Measurements from ENCODE around the gene LIPC.

Gene LIPC

DNA sequence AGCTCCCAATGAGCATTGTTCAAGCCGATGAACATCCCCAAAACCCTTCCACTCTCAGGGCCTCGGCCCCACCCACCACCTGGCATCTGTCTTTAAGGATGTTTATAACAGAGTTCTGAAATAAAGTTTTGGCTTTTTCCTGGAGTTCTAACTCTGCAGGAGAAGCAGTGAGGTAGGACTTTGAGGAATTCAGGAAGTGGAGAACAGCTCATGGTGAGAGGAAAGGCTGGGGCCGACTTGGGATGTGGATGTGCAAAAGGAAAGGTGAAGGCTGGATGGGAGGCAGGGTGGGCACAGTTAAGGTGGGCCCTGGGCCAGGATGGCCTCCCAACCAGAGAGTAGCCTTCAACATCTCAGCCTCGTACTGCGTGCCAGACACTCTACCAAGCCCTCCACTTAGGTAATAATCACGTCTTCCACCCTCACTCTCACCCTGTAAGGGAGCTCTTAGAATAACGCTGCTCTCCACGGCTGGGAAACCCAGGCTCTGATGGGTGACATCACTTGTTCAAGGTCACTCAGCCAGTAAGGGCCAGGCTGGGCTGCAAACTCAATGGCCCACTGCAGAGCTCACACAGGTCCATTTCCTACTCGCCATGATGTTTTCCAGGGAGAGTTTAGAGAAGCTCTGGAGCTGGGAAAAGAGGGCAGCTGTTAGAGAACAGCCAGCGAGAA, 28.5 kb downstream of the LIPC start:
- no peak for DNase-seq

DNA sequence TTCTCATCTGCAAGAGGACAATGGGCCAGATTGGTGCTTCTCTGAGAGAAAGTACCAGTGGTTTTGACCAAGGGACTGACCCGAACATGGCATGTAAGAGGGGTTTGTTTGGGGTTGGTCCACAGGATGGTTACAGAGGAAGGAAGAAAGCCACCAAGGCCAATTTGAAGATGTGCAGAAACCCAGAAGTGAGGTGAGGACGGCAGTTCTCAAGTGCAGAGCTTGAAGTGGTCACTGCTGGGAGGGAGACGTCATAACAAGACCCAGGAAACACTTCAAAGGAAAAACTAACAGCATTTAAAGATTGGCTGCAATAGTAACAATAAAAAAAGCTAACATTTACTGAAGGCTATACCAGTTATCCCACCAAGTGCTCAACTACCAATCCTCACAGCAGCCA, 29.1 kb downstream of the LIPC start:
- no peak for DNase-seq

DNA sequence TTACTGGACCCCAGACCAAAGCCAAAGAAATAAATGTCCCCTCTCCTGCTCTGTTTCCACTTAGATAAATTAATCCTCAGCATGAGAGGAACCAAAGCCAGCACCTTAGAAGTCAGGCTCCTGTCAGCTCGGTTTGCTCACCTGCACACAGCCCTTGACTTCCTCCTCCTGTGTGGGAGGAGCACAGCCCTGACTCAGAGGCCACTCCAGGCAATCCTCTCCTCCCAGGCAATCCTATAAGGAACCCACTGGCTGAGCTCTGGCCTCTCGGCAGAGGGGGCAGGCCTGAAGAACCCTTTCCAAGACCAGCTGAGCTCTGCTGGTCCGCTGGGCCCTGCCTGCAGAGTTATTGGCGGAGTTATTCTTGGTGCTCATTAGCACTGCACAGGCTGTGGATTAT, 30.8 kb downstream of the LIPC start:
- DNase-seq = no peak

DNA sequence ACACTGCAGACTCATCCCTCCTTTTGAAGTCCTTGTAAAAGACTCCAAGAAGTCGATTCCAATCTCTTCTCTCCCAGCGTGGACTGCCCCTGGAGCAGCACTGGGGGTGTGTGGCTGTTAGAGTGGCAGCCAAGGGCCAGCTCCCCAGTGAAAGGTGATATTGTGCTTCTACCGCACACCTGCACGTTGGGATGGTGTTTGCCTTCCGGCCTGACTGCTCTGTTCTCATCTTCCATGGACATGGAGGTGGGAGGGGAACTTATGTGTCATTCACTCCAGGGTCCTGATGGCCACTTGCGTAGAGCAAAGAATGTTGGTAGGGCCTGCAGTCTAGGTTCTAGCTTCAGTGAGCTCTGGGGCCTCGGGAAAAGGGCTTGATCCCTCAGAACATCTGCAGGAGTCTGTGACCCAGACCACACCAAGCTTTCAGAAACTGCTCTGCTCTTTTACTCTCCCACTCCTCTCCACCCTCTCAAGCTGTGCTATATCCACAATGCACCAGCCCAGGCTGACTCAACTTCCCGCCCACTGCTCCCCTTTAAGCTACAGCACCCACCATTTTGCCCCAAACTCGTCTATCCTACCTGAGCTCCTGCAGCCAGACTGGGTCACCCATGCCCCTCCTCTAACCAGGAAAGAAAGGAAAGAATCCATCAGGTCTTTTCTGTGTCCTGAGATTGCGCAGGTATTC, 31.3 kb downstream of the LIPC start:
- peak; percentile 15 for DNase-seq

DNA sequence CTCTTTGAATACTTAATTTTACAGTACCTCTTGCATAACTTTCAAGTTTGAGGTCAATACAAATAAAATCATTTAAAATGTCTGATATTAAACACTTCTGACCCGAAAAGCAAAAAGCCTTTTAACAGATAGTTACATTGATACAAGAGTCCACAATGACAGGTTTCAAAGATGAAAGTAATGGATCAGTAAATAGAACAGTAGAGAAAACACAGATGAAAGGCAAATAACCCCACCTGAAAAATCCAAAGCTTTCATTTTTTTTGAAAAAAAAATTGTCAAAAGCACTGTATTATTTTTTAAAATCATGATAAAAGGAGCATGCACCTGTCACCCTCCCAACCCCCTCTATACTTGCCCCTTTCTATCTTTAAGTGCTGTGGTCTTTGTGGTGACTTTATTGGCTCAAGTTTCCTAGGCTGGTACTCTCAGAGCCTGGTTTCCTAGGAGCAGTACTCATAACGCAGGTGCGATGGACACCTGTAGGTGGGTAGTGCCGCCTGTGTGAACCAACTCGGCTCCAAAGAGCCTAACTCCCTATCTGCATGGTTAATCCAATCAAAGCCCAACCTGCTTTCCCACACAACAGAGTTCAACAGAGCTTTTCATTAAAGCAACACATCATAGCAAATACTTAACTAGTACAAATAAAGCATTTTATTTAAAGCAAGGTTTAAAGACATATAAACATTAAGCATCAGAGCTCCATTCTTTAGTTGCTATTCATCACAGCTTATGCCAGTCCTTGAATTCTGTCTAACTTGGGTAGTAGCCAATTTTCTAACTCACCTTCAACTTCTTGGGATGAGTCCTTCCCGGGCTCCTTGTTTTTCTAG, 32.2 kb downstream of the LIPC start:
- peak; percentile 56 for DNase-seq

DNA sequence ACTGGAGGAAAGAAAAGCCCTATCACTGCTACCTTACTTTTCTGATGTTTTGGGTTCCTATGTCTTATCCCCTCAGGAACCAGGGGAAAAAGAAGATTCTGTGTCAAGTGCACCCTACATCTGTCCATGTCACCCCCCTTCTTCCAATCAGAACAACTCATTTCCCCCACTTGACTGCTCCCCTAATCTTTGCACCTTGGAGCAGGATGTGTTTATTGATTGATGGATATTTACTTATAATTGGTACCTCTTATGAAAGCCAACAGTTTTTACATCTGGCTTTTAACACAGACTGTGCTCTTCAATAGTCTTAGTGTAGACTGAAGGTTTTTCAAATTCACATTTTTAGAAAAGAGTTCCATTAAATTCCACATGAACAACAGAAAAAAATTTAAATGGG, 33.3 kb downstream of the LIPC start:
- no peak for DNase-seq

DNA sequence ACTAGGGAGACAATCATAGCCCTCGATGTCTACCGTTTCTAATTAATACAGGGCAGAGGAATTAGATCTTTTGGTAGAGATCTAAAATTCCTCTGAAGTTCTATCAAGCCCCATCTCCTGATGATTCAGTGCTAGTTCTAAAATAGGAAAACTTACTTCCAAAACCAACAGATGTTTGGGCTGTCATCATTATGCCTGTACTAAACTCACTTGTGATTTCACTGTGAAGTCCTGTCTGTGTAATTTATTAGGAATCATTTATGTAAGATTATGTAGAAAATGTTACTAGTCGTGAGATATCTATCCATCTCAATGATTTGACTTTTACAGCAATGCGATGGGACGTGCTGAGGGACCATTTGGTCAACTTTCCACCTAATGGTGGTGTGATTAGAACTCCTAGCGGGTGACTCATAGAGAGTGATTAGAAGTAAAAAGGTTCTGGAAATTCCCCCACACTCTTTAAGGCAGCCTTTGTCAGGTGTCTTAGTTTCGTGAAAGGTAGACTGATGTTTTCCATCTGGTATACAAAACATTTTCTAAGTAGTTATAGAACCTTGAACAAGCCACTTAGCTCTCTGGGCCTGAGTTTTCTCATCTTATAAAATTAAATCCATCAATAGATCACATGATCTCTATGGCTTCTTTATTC, 34.2 kb downstream of the LIPC start:
- no peak for DNase-seq

DNA sequence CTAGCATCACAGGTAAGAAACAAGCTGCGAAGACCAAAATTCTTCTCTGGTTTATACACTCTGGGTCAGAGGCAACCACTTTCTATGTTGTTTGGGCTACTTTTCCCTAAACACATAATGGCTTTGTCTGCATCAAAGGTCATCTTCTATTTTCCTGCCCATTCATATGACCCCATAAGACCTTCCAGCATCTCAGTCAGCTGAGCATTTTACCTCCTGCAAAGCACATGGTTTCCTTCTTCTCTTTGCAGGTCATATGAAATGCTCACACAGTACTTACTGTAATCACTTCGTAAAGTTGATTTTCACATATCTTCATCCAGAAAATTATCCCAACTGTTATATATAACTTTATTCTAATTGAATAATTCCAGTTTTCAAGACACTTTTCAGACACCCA, 34.8 kb downstream of the LIPC start:
- DNase-seq = no peak

DNA sequence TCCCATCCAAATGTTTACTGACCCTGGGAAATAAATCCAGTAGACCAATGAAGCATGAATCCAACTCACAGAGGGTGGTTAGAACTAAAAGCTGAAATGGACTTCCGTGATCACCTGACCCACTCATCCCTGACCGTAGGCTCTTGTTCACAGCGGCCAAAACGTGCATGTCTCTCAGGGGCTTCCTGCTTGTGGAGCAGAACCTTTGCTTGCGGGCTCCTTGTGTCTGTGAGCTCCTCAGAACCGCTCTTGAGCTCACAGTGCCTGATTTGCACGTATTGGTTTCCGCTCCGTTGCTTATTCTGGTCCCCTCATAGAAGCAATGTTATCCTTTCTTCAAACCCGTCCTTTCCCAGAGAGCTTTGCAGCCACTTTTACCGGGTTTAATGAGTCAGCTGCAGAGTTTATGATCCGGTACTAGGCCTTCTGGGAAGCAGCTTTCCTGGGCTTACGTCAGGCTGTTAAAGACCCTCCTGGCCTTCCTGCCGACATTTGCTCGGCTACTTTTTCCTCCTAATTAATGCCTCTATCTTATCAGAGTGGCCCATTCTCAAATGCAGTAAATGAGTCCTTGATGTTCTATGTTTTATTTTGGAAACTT, 35.4 kb downstream of the LIPC start:
- no peak for DNase-seq

DNA sequence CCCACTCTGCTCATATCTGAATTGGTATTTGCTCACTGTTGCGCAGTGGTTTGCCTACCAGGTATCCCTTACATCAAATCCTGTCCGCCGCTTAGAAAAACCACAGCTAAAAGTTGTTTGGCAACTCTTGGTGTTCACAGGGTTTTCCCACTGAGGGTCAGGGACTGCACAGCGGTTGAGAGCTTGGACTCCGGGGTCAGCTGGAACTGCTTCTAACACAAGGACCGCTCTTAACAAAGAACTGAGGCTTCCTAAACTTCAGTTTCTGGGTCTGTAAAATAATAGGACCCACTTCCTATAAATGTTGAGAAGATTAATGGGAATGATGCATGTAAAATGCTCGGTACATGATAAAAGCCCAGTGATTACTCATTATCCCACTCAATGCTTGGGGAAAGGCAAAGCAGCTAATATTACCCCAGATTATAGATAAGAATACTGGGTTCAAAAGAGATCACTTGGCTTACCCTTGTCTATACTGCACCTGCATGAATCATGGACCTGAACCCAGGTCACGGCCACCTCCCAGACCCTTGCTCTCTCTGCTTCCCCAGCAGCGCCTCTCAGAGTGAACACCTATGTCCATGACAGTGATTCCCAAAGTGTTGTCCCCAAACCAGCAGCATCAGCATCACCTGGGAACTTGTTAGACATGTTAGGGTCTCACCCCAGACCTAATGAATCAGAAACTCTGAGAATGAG, 36.1 kb downstream of the LIPC start:
- DNase-seq = no peak

DNA sequence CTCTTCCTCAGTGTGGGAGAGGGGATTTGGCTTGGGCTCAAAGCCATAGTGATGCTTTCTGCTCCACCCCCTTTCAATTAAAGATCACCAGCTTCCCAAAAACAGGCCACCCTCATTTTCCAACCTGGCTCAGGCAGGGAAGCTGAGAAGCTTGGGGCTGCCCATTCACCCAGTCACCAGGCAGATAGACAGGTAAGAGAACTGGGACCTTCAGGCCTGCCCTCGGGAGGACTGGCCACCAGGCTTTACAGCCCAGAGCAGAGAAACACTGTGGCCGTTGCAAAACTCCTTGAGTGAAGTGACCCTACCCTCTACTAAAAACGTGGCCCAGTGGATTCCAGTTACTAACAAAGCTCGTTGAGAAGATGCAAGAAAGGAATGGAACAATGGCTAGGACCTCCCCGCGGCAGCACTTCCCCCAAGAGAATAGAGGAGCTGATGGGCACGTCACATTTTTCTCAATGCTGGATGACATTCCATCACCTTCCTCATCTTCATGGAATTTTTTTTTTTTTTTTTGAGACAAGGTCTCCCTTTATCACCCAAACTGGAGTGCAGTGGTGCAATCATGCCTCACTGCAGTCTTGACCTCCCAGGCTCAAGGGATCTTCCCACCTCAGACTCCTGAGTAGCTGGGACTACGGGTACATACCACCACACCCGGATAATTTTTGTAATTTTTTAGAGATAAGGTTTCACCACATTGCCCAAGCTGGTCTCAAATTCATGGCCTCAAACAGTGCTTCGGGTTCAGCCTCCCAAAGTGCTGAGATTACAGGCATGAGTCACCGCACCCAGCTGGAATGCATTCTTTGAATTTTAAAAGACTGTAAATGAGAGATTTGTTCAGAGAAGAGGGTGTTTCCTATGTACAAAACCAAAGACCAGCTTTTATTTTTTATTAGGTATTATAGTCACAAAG, 37.9 kb downstream of the LIPC start:
- no peak for DNase-seq

DNA sequence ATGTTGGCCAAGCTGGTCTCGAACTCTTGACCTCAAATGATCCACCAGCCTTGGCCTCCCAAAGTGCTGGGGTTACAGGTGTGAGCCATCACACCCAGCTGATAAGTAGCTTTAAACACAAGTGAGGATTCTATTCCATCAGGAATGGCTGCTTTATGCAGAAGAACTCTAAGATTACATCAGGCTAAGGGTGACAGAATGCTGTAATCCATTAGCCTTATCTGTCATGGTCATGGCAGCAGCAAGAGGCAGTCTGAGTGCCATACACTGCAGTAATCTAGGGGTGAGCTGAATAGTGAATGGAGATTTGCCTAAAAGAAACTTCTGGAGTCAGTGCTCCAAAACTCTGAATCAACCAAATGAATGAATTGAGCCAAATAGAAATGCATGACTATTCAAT, 39.6 kb downstream of the LIPC start:
- no peak for DNase-seq

DNA sequence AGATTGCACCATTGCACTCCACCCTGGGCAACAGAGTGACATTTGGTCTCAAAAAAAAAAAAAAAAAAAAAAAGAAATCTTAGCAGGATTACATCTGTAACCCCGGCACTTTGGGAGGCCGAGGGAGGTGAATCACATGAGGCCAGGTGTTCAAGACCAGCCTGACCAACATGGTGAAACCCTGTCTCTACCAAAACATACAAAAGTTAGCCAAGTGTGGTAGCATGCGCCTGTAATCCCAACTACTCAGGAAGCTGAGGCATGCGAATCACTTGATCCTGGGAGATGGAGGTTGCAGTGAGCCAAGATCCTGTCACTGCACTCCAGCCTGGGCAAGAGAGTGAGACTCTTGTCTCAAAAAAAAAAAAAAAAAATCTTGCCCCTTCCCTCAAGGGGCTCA, 40.4 kb downstream of the LIPC start:
- no peak for DNase-seq

DNA sequence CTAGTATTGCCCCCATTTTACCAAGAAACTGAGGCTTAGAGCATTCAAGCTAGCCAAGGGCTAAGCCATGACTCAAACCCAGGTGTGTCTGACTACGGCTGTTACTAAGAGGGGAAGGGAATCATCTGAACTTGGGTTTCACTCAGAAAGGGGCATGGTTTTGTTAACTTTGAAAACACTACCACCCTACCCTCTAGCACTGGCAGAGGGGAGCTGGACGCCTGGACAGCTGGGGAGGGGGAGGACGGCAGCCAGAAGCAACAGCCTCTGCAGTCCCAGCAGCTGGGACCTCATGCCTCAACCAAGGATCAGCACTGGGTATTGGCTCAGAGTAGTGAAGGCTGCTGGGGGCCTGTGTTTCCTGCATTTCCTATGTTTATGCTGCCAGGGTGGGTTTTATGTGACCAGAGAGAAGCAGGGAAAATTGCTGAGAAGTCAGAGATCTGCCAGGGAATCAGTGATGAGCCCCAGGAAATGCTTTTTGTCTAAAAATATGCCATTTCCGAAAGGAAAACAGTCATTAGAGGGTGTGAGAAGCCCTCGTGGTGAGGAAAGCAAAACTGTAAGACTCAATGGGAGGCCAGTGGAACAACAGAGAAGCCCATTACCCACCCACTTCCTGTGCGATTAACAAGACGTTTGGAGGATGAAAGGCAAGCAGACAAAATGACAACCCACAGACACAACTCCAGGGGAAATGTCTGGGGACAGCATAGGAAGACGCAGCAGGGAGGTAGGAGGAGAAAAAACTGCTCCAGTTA, 41.2 kb downstream of the LIPC start:
- DNase-seq = no peak

DNA sequence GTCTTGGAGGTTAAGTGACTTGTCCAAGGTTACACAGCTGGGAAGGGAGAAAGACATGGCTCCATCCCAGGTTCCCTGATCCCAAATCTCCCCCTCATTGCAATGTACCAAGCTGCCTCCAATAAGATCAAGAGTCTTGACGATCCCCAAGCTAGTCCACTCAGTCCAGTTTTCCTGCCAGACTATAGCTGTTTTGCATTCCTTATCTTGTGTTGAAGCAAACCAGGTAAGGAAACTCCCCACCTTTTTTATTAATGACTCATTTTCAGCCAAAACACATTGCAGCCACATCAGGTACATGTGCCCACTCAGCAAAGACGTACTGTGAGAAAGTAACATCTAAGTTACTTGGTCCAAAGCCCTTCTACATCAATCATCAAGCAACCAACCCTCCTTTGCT, 41.9 kb downstream of the LIPC start:
- no peak for DNase-seq

DNA sequence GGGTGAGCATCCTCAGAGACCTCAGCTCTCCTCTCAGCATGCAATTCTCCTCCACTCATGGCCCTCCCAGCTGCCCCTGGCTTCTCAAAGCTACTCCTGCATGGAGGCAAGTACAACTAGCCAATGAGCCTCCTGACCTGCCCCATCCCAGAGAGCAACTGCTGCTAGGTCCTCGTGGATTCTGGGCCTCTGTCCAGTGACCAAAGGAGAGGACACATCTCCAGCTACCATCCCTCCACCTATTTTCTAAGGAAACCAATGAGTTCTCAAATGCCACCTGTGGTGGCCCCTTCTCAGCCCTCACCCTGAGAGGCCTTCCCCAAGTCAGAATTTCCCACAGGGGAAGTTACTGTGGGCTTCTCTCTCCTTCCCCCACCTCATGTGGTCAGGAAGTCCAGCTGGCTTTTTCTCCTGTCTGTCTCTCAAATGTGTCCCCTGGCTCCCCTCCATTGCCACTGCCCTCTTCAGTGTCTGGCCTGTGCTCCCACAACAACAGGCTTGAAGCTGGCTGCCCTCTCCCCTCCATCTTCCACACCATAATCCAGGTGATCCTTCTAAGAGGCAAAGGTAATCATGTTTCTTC, 43.0 kb downstream of the LIPC start:
- DNase-seq = no peak

DNA sequence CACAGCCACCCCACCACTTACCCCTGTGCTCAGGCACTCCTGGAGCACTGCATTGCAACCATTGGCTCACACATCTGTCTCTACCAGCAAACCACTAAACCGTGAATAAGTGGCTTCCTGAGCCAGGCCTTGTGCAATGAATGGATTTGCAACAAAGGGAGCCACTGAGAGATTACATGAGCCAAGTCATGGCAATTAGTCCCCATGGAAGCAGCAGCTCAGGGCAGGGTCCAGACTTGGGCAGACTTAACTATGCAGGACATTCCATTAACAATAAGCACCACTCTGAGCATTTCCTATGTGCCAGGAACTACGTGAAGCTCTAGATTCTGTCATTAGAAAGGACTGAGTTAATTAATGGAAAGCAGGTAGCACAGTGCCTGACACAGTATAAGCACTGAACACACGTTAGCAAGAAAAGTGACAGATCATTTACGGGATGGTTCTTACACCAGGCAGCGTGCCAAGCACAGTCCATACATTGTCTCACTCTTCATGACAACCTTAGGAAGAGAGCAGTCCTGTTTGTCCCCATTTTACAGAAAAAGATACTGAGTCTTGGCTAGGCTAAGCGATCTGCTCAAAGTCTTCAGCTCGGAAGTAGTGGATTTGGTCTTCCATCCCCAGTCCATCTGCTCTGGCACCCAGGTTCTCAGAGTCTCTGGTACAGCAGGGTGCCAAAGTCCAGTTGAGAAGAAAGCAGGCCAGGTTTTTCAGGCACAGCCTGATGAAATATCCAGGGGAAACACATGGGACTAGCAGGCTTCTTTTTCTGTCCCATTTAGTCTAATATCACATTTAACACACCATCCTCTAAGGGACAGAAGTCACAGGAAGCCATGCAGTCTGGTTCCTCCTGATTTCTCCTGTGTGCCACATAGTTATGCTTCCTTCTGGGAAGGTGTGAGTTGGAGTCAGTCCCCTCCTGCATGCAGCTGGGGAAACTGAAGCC, 44.1 kb downstream of the LIPC start:
- peak; percentile 79 for DNase-seq

DNA sequence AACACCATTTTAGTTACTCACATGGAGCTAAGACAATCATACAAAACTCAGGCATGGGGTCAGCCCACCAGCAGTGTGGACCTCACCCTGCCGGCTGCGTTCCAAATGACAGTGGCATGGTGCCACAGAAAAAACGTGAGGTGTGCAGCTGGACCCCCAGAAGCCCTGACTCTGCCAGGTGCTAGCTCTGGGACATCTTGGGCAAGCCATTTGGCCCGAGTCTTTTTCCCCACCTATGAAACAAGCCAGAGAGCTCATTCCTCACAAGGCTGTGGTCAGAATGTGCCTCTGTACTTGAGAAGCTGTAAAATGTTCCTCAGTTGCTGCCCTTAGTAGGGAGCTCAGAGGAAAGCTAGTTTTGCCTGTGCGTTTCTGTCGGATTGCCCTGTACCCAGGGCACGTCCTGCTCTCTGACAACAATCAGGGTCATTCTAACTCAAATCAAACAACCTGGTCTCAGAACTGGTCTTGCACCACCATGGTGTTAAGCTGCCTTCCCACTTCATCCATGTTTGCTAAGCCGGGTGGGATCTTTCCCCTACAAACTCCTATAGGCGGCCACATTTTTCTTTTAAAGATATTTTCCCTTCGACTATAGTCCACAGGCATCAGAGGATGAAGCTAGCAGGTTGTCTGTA, 44.9 kb downstream of the LIPC start:
- no peak for DNase-seq
